NCI-H146 treated with DMSO at 0.1 percent for 48 hours (cell line): Measurements from ENCODE around the gene MPPED2.
A peak's percentile ranks its signal among the peaks of the same experiment; 100 is the strongest.

Source experiments
- DNase-seq: peaks from one replicate; lab custom pipeline; 2025; ENCODE audit not compliant: unreplicated experiment; lab: John Stamatoyannopoulos, UW

Gene MPPED2

DNA sequence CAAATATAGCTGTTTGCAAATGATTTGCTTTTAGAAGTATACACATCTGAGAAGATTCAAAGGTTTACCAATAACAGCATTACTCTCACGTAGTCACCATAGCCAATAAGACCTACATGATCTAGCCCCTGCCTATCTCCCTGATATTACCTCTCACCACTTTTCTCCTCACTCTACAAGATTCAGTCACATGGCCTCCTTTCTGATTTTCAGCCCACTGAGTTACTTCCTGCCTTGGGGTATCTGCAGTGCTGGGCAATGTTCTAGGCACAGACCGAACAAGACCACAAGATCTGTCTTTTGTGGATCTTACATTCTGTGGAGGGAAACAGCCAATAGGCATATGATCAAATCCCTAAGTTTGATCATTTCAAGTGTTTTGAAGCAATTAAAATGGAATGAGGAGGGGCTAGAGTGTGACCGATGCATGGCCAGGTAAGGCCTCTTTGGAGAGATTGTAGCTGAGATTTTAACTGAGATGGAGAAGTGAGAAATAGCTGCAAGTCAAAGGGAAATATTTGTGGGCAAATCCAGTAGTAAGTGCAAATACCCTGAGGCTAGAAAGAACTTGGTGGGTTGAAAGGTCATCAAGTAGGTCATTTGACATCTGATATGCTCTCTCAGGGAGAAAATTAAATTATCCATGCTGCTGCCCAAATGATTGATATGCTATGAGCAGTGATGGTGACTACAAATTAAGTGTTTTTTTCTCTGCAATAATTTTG is 220.2 kb downstream of the MPPED2 start:
- no peak for DNase-seq

DNA sequence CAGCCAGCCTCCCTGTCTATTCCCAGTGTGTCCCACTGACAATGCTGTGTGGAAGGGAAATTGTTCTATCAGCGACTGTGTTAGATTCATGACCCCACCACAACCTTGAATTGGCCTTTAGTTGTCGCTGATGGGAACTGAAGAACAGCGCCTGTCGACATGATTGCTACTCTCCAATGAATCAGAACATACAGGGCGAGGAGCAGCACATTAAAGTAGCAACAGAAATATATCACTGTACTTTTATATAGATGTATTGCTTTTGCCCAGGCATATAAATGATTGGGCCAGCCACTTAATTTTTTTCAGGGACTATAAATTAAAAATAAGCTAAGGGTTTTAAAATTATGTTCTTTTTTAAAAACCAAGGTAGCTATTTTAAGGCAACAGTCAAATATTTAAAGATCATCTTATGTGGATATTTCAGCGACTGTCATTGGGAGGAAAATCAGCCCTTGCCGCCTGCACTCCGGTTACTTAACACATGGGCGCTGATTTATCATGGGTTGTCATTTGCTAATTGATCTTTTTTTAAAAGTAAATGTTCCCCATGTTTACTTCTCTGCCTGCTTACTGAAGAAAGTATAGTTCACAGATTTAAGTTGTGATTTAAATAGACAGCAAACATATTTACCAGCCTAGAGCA is 221.2 kb downstream of the MPPED2 start:
- no peak for DNase-seq

GRCh38 chr11:30364139-30364836 is 221.9 kb downstream of the MPPED2 start:
- DNase-seq: peak; percentile 47

- DNase-seq: no peak
Observed at GRCh38 chr11:30360741-30361140, 225.4 kb downstream of the MPPED2 start.
